Amniotic epithelial cell (primary cell): ENCODE data around the gene NAA16.
"Not testable (repeated sequence)": the region's sequence is repeated elsewhere in the genome, so short reads cannot be mapped to it uniquely, and the experiment has no call there.

Experiments used
- DNase-seq: peaks from one replicate; pipeline ENCODE4 v3.0.0-alpha.2; 2010; ENCODE audit warnings: low read depth

NAA16 gene

DNA sequence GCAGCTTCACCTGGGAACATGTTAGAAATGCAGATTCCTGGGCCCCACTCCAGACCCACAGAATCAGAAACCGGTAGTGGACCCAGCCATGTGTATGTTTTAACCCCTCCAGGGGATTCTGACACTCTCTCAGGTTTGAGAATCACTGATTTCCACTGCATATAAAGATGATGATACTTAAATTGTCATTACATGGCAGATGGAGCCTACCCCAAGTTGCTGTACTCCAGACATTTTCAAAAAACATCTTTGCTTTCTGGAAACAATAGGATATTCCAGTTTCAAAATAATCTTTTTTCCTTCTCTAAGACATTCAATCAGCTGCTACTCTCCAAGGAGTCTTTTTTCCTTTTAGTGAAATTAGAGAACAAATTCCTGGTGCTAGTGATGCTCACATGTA lies 97.7 kb downstream of the NAA16 start:
- no peak for DNase-seq

DNA sequence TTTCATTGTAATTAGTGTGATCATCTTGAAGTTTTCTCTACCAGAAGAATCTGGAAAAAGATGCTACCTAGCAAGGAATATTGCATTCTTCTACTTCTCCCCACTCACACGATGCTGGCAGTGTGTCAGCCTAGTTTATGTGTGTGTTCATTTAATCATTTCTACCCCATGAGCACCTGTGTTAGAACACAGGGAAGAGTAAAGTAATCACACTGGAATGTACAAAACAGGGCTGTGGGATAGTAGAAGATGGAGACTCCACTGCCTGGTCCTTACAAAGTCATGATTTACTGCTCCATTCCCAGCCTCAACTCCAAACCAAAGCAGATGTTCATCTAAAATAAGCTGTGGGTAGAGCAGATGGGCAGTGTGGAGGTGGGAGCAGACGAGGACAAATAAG lies 98.5 kb downstream of the NAA16 start:
- peak; percentile 13 for DNase-seq

DNA sequence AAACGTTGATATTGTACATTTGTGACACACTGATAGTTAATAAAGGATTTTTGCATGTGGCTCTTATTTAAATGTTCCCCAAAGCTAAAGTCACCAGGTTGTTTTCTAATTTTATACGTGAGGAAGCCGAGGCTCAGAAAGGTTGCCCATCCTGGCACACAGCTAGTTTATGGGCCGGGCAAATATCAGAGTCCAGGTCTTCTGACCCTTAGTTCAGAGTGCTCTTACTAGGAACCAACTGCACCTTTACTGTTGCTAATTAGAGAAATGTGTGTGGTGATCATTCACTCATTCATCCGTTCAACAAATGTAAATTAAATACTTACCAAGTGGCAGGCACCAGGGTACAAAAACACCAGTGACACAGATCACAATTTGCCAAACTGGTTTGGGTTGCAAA lies 100.0 kb downstream of the NAA16 start:
- no peak for DNase-seq

DNA sequence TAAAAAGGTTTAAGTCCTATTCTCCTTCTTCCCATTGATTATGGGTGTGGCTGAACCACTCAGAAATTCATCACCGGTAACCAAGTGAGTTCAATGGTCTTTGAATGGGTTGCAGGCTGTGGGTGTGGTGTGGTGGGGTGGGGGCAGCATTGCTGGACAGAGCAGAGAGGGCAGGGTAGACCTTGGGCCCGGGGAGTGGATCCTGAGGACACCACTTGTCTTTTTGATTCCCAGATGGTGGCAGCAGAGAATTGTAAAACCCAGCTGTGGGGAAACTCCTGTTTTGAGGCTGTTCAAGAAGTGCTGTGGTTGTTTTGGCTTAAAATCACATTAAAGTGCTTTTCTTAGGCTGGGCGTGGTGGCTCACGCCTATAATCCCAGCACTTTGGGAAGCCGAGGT lies 100.5 kb downstream of the NAA16 start:
- peak; percentile 59 for DNase-seq

GRCh38 chr13:41413872-41414271 lies 102.8 kb downstream of the NAA16 start:
- DNase-seq = no peak

DNA sequence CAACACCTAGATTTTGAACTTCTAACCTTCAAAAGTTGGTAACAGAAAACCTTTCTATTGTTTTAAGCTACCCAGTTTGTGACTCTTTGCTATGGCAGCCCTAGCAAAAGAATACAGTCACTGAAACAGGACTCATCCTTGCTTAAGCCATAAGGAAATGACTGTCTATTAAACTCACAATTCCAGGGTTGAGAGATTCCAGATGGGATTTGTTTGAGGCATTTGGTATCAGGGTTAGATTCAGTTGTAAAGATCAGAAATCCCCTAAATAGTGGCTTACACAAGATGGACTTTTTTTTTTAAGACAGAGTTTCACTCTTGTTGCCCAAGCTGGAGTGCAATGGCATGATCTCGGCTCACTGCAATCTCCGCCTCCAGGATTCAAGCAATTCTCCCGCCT lies 105.2 kb downstream of the NAA16 start:
- DNase-seq = peak; percentile 15

DNA sequence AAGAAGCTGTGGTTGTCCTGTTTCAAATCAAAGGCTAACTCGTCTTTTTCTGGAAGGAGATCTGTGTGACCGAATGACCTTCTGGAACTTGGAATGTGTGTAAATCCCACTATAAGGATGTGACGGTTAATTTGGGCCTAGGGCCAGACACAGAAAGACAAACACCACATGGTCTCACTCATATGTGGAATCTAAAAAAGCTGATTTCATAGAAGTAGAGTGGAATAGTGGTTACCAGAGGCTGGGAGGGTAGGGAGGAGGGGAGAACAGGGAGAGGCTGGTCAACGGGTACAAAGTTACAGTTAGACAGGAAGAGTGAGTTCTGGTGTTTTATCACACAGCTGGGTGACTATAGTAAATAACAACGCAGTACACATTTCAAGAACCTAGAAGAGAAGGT lies 107.0 kb downstream of the NAA16 start:
- DNase-seq = peak; percentile 68

DNA sequence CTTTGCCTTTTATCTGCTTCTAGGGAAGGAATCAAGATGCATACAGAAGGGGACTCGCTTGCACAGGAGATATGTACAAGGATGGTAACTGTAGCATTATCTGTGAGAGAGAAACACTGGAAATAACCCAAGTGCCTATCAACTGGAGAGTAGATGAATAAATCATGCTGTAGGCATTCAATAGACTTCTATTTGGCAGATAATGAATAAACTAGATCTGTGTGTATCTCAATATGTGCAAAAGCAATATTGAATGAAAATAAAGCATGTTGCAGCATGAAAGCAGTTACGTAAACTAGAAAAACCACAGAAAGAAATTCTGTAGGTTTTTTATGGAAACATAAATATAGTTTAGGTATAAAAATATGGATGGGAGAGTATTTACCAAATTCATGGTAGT lies 107.7 kb downstream of the NAA16 start:
- no peak for DNase-seq

- DNase-seq = no peak
Observed at GRCh38 chr13:41419206-41419605, 108.1 kb downstream of the NAA16 start.

GRCh38 chr13:41420146-41420545 lies 109.1 kb downstream of the NAA16 start:
- no peak for DNase-seq

- DNase-seq = not testable (repeated sequence)
Observed at GRCh38 chr13:41421330-41421729, 110.3 kb downstream of the NAA16 start.

DNA sequence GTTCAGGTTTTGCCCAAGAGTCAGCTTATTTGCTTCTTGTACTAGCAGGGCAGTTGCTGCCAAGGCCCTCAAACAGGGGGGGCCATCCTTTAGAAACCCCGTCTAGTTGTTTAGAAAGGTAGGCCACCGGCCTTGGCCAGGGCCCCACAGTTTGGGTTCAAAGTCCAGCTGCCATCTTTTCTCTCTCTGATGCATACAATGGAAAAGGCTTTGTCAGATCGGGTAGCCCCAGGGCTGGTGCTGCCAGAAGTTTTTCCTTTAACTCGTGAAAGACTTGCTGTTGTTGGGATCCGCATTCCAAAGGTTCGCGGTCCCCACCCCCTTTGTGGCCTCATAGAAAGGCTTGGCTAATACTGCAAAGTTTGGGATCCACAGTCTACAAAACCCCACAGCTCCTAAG lies 110.9 kb downstream of the NAA16 start:
- not testable (repeated sequence) for DNase-seq

GRCh38 chr13:41423259-41423658 lies 112.2 kb downstream of the NAA16 start:
- not testable (repeated sequence) for DNase-seq

DNA sequence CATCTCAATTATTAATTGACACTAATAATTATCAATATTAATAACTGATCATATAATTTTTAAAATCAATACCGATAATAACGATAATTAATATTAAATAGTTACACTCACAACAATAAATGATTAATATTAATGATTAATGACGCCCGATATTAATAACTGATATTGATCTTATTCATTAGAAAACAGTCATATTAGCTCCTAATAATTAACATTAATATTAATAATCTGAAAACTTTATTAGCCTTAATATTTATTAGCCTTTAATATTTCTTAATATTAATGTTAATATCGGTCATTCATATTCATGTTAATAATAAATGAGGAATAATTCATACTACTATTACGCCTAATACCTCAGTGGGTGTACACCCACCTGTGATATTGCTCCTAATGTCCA lies 113.6 kb downstream of the NAA16 start:
- DNase-seq = not testable (repeated sequence)

GRCh38 chr13:41426047-41426446 lies 115.0 kb downstream of the NAA16 start:
- no peak for DNase-seq
